B cell (primary cell): ENCODE results near the gene MAP2K7. TPM values are rescaled to one million over a fixed set of nuclear protein-coding genes. Genes with fewer than 3 reads are reported as not detected.
"Not testable (repeated sequence)": the region's sequence is repeated elsewhere in the genome, so short reads cannot be mapped to it uniquely, and the experiment has no call there.

Experiments used
- ATAC-seq: fragments of 200-7000 bp; cut with Tn5 transposase; one replicate; pipeline ENCODE4 v1.10.0; 2021; ENCODE audit warnings: low read depth, mild to moderate bottlenecking, moderate number of reproducible peaks, moderate library complexity
- CTCF ChIA-PET: fragments of 350-600 bp; sonication (Branson Sonifier 250); formaldehyde crosslinking; loops from one replicate; lab custom pipeline; 2021; ENCODE audit warnings: antibody characterized with exemption, inconsistent platforms; lab: Charles Lee
- POLR2A ChIA-PET: fragments of 350-600 bp; sonication (Branson Sonifier 250); formaldehyde crosslinking; loops from one replicate; lab custom pipeline; 2021; ENCODE audit warnings: antibody characterized with exemption; lab: Charles Lee
- DNase-seq: peaks from one replicate; pipeline ENCODE4 v3.0.0; 2013
- H2AFZ ChIP-seq: 2 replicates; pipeline ENCODE4 v1.6.1; 2012; ENCODE audit warnings: mild to moderate bottlenecking, low read depth, low read length; ENCODE audit not compliant: insufficient read depth, poor library complexity, severe bottlenecking
- H3K27ac ChIP-seq, 2 donors: 1 replicate in 1 of 2; 2 replicates in 1 of 2; pipeline ENCODE4 v1.5.1; 2012 to 2013; ENCODE audit warnings: low read length in 2 of 2, mild to moderate bottlenecking in 2 of 2, moderate library complexity in 1 of 2
- H3K27me3 ChIP-seq, 4 experiments: fragments of 200-600 bp in 1 of 4; sonication (generic) in 1 of 4; replicated peaks in 1 of 4; 1 replicate in 2 of 4; 2 replicates in 2 of 4; pipeline versions ENCODE4 v1.6.1 to v1.7.0; 2013 to 2016; ENCODE audit warnings: low read length in 3 of 4, mild to moderate bottlenecking in 2 of 4, mixed read lengths in 1 of 4, moderate library complexity in 1 of 4; ENCODE audit not compliant: insufficient read depth in 4 of 4, control insufficient read depth in 3 of 4; ENCODE audit errors: control extremely low read depth in 1 of 4
- H3K36me3 ChIP-seq, 2 experiments: replicated peaks in 1 of 2; 1 replicate in 1 of 2; 2 replicates in 1 of 2; pipeline versions ENCODE4 v1.6.1 to v1.7.1; 2013; ENCODE audit warnings: low read length in 1 of 2; ENCODE audit not compliant: insufficient read depth in 2 of 2, control insufficient read depth in 1 of 2; ENCODE audit errors: control extremely low read depth in 1 of 2, extremely low read depth in 1 of 2
- H3K4me1 ChIP-seq, 2 donors: fragments of 200-600 bp in 1 of 2; sonication (generic) in 1 of 2; 1 replicate in 1 of 2; 2 replicates in 1 of 2; pipeline versions ENCODE4 v1.5.1 to v1.6.1; 2013 to 2017; ENCODE audit warnings: low read length in 2 of 2; ENCODE audit not compliant: control insufficient read depth in 2 of 2, insufficient read depth in 2 of 2
- H3K4me2 ChIP-seq: replicated peaks from 2 replicates; pipeline ENCODE3; 2012; ENCODE audit warnings: mild to moderate bottlenecking, low read depth, low read length; ENCODE audit not compliant: poor library complexity, severe bottlenecking
- H3K4me3 ChIP-seq, 5 experiments: fragments of 200-600 bp in 1 of 5; sonication (generic) in 1 of 5; 1 replicate in 3 of 5; 2 replicates in 2 of 5; pipeline versions ENCODE4 v1.5.1 to v1.7.0; 2011 to 2016; ENCODE audit warnings: low read length in 4 of 5, mild to moderate bottlenecking in 4 of 5, low read depth in 2 of 5, control low read depth in 1 of 5, moderate library complexity in 1 of 5; ENCODE audit not compliant: insufficient read depth in 1 of 5; ENCODE audit errors: control extremely low read depth in 1 of 5, extremely low read depth in 1 of 5
- H3K79me2 ChIP-seq: fragments of 200-600 bp; sonication (generic); one replicate; pipeline ENCODE4 v1.6.0; 2016; ENCODE audit warnings: low read length; ENCODE audit not compliant: control insufficient read depth, insufficient read depth
- H3K9ac ChIP-seq: fragments of 200-600 bp; sonication (generic); 2 replicates; pipeline ENCODE4 v1.6.1; 2017; ENCODE audit warnings: mild to moderate bottlenecking, low read length, moderate library complexity
- H3K9me3 ChIP-seq, 3 donors: one replicate each; pipeline versions ENCODE4 v1.6.1 to v1.7.1; 2013; ENCODE audit warnings: low read length in 2 of 3; ENCODE audit not compliant: control insufficient read depth in 2 of 3, insufficient read depth in 1 of 3; ENCODE audit errors: control extremely low read depth in 1 of 3
- H4K20me1 ChIP-seq: 2 replicates; pipeline ENCODE4 v1.6.0; 2012; ENCODE audit warnings: mild to moderate bottlenecking, low read length; ENCODE audit not compliant: insufficient read depth, control insufficient read depth, poor library complexity, severe bottlenecking
- H3K27ac Mint-ChIP-seq: one replicate; pipeline ENCODE4 v1.8.0; 2021; ENCODE audit warnings: mixed read lengths
- H3K27me3 Mint-ChIP-seq: one replicate; pipeline ENCODE4 v1.8.0; 2021; ENCODE audit warnings: mixed read lengths
- H3K4me1 Mint-ChIP-seq: one replicate; pipeline ENCODE4 v1.8.0; 2021; ENCODE audit warnings: mixed read lengths
- H3K4me3 Mint-ChIP-seq: one replicate; pipeline ENCODE4 v1.8.0; 2021; ENCODE audit warnings: mixed read lengths
- H3K9me3 Mint-ChIP-seq: one replicate; pipeline ENCODE4 v1.8.0; 2022; ENCODE audit warnings: mixed read lengths; ENCODE audit not compliant: insufficient read depth
- CTCF ChIP-seq: fragments of 200-600 bp; IDR thresholded peaks from one replicate; pipeline ENCODE4 v1.8.0; 2022; ENCODE audit warnings: antibody characterized with exemption, mild to moderate bottlenecking
- EZH2 ChIP-seq: IDR thresholded peaks from 2 replicates; pipeline ENCODE4 v1.6.1; 2012; ENCODE audit warnings: borderline replicate concordance, low read depth, mild to moderate bottlenecking, moderate library complexity, low read length; ENCODE audit not compliant: insufficient read depth, poor library complexity, severe bottlenecking
- WGBS: methylation state at CpG from one replicate; pipeline ENCODE4 v1.1.5; 2013; ENCODE audit warnings: missing lambda C conversion rate; ENCODE audit not compliant: insufficient coverage; 5-methylcytosine and 5-hydroxymethylcytosine counted together
- intact Hi-C: fragments of 100-400 bp; cut with micrococcal nuclease; formaldehyde crosslinking; loops from one replicate; pipeline ENCODE4 v1.10.0; 2022
- polyA plus RNA-seq: library from polyadenylated mRNA; depleted of rRNA; stranded (reverse); fragments of >200 nt; gene quantifications from 2 replicates; pipeline ENCODE4 v1.2.3, GENCODE V29; 2012
- total RNA-seq, 2 donors: library from RNA; stranded (reverse); fragments of 120-200 nt in 1 of 2; gene quantifications; 1 replicate in 1 of 2; 2 replicates in 1 of 2; pipeline versions ENCODE4 v1.2.3 to v1.2.4, GENCODE V29; 2013 to 2022

Gene MAP2K7
- total and polyA plus RNA-seq, 2 donors (not counting 1 experiment from before 2014, with no cell fraction given): 56.0 to 71.9 TPM

DNA sequence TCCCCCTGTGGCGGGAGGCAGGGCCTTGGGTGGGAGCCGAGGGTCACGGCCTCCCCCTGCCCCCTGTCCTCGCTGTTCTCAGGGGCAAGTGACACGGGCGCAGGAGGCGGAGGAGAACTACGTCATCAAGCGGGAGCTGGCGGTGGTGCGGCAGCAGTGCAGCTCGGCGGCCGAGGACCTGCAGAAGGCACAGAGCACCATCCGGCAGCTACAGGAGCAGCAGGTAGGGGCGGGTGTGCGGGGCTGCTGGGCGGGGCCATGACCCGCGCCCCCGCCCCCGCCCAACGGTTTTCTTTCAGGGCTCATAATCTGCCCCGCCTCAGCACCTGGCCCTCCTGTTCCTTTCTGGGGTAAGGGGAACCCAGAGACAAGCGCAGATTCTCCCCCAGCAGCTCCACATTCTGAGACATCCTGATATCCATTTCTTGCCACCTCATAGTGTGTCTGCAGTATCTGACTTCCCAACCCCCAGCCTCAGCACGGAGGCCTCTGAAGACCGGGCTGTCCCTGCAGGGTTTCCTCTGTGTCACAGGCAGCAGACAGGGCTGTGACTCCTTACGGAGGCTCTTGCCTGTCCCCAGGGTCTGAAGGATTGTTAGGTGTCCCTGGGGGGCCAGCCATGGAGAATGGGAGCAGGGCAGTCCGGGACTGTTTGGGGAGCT is 45.4 kb upstream of the MAP2K7 start:
- peaks cover 0 to 74% (median 21%) of the 10 kb centered on the region in 4 experiments for H3K27me3 ChIP-seq
- H4K20me1 ChIP-seq: no peaks in the 10 kb centered on the region
- WGBS: 75% methylated on average over 27 of the region's 29 CpGs
- Mint-ChIP-seq H3K27ac (no peak overlapping the region), H3K9me3 (no peaks in the 10 kb centered on the region), H3K27me3 (peaks cover 16% of the 10 kb centered on the region), H3K4me3 (no peak overlapping the region), H3K4me1 (peaks cover 12% of the 10 kb centered on the region)
- H3K4me2 ChIP-seq: no peak overlapping the region
- no peak for ATAC-seq
- H3K79me2 ChIP-seq: no peaks in the 10 kb centered on the region
- peaks cover 0 to 14% (median 0%) of the 10 kb centered on the region in 3 donors for H3K9me3 ChIP-seq
- ChIA-PET POLR2A (no interaction called here), CTCF (interaction anchor here (0.6 to 0.9 kb wide), 2 partner anchors 51 to 59 kb away, joined by 3 read pairs; no protein-coding TSS in a partner anchor)
- H3K27ac ChIP-seq: no peak overlapping the region
- intact Hi-C loops: no loop called here
- H3K36me3 ChIP-seq: peaks cover 0 to 3% of the 10 kb centered on the region in 2 experiments
- H3K4me1 ChIP-seq: peaks cover 22% of the 10 kb centered on the region in 2 donors
- no peak for TF ChIP-seq EZH2
- TF ChIP-seq CTCF: no peak
- no peak for DNase-seq
- no peak overlapping the region for H2AFZ ChIP-seq
- no peak overlapping the region for H3K9ac ChIP-seq
- no peak overlapping the region for H3K4me3 ChIP-seq

- ATAC-seq, H3K9me3 Mint-ChIP-seq, H3K36me3 ChIP-seq, H3K4me1 Mint-ChIP-seq, H3K4me3 Mint-ChIP-seq, POLR2A ChIA-PET, intact Hi-C loops, H3K27ac ChIP-seq, H3K4me2 ChIP-seq, H3K4me3 ChIP-seq, H3K27ac Mint-ChIP-seq, H3K79me2 ChIP-seq, H2AFZ ChIP-seq, H3K9ac ChIP-seq, H4K20me1 ChIP-seq, DNase-seq: not testable (repeated sequence)
- peaks cover 20% of the 10 kb centered on the region for H3K27me3 Mint-ChIP-seq
- CTCF ChIA-PET: interaction anchor here (0.6 kb wide), 1 partner anchor 51 kb away, joined by 3 read pairs; no protein-coding TSS in a partner anchor
- H3K27me3 ChIP-seq: peaks cover 0 to 80% (median 25%) of the 10 kb centered on the region in 4 experiments
- H3K4me1 ChIP-seq: peaks cover 21 to 25% of the 10 kb centered on the region in 2 donors
- H3K9me3 ChIP-seq: peaks cover 0 to 21% (median 0%) of the 10 kb centered on the region in 3 donors
- 96% methylated on average over 2 of the region's 8 CpGs for WGBS
Observed at GRCh38 chr19:7859087-7859486, 44.6 kb upstream of the MAP2K7 start.
